SK-N-MC (cell line): ENCODE results near the gene TUT4.

Source experiments
- EZH2 ChIP-seq: fragments of 200-600 bp; sonication (generic); IDR thresholded peaks from one replicate; pipeline ENCODE4 v1.6.1; 2017; ENCODE audit warnings: antibody characterized with exemption
- FOXP2 ChIP-seq: optimal IDR thresholded peaks from 2 replicates; pipeline ENCODE3; 2011; ENCODE audit warnings: mild to moderate bottlenecking, moderate library complexity; ENCODE audit not compliant: insufficient read depth; ENCODE audit errors: extremely low read length, control extremely low read depth
- POLR2AphosphoS5 ChIP-seq: IDR thresholded peaks from 2 replicates; pipeline ENCODE4 v1.6.1; 2012; ENCODE audit warnings: mild to moderate bottlenecking, low read depth, low read length, borderline replicate concordance

- TF ChIP-seq POLR2AphosphoS5 (no peak), EZH2 (no peak), FOXP2 (no peak)
Measured at GRCh38 chr1:52506920-52507546, 45.9 kb downstream of the TUT4 start.
